OCI-LY7 (cell line): Measurements from ENCODE around the gene SEMA3F. TPM values are rescaled to one million over a fixed set of nuclear protein-coding genes. Genes with fewer than 3 reads are reported as not detected.

Source experiments
- BruUV-seq: library from RNA; stranded (reverse); fragments of 400-500 nt; replicated peaks from 2 replicates; lab custom pipeline; 2021; lab: Mats Ljungman, UMichigan
- CTCF ChIA-PET: fragments of 300-600 bp; sonication (Branson Sonifier 250); formaldehyde crosslinking; loops from one replicate; lab custom pipeline; 2022; ENCODE audit warnings: antibody characterized with exemption; ENCODE audit not compliant: unreplicated experiment; lab: Charles Lee
- POLR2A ChIA-PET: fragments of 300-600 bp; sonication (Branson Sonifier 250); formaldehyde crosslinking; loops from one replicate; lab custom pipeline; 2022; ENCODE audit warnings: antibody characterized with exemption; lab: Charles Lee
- DNase-seq: peaks from one replicate; pipeline ENCODE4 v3.0.0-alpha.2; 2015; ENCODE audit warnings: low spot score
- H2AFZ ChIP-seq: fragments of 200-600 bp; sonication (generic), shearing (Covaris generic); 2 replicates; pipeline ENCODE4 v1.6.1; 2014; ENCODE audit warnings: mild to moderate bottlenecking, antibody characterized with exemption, low read length, moderate library complexity
- H3K27ac ChIP-seq: fragments of 200-600 bp; sonication (generic); 2 replicates; pipeline ENCODE4 v1.5.1; 2014; ENCODE audit warnings: mixed run types, low read depth, mild to moderate bottlenecking, moderate library complexity, low read length, inconsistent platforms; ENCODE audit not compliant: poor library complexity, severe bottlenecking
- H3K36me3 ChIP-seq: fragments of 200-600 bp; sonication (generic); 2 replicates; pipeline ENCODE4 v1.6.1; 2014; ENCODE audit warnings: mild to moderate bottlenecking, antibody characterized with exemption, low read length, moderate library complexity, mixed read lengths; ENCODE audit not compliant: insufficient read depth
- H3K4me1 ChIP-seq: fragments of 200-600 bp; sonication (generic); 2 replicates; pipeline ENCODE4 v1.5.1; 2014; ENCODE audit warnings: mild to moderate bottlenecking, low read length; ENCODE audit not compliant: insufficient read depth, poor library complexity, severe bottlenecking
- H3K4me2 ChIP-seq: fragments of 200-600 bp; sonication (generic); 2 replicates; pipeline ENCODE4 v1.6.1; 2014; ENCODE audit warnings: mild to moderate bottlenecking, low read length
- H3K4me3 ChIP-seq: fragments of 200-600 bp; sonication (generic); 2 replicates; pipeline ENCODE4 v1.5.1; 2014; ENCODE audit warnings: mild to moderate bottlenecking, low read depth, low read length; ENCODE audit not compliant: poor library complexity, severe bottlenecking
- H3K79me2 ChIP-seq: fragments of 200-600 bp; sonication (generic); 2 replicates; pipeline ENCODE4 v1.6.1; 2016; ENCODE audit warnings: low read depth, mild to moderate bottlenecking, low read length, moderate library complexity, mixed read lengths; ENCODE audit not compliant: insufficient read depth
- H3K9me2 ChIP-seq: fragments of 200-600 bp; sonication (generic); 2 replicates; pipeline ENCODE4 v1.6.1; 2016; ENCODE audit warnings: mild to moderate bottlenecking, low read length, mixed read lengths; ENCODE audit not compliant: insufficient read depth
- H3K9me3 ChIP-seq: fragments of 200-600 bp; sonication (generic); 2 replicates; pipeline ENCODE4 v1.6.1; 2014; ENCODE audit warnings: mild to moderate bottlenecking, mixed run types, low read length, mixed read lengths
- H4K20me1 ChIP-seq: fragments of 200-600 bp; sonication (generic); 2 replicates; pipeline ENCODE4 v1.6.1; 2014; ENCODE audit warnings: mild to moderate bottlenecking, antibody characterized with exemption, low read length, moderate library complexity, mixed read lengths; ENCODE audit not compliant: insufficient read depth
- CTCF ChIP-seq: fragments of 200-600 bp; sonication (generic); conservative IDR thresholded peaks from 2 replicates; pipeline ENCODE4 v1.5.1; 2014; ENCODE audit warnings: mild to moderate bottlenecking, antibody characterized with exemption, low read length, moderate library complexity, mixed read lengths
- EZH2phosphoT487 ChIP-seq: fragments of 200-600 bp; sonication (generic); IDR thresholded peaks from 2 replicates; pipeline ENCODE4 v1.6.1; 2018; ENCODE audit warnings: low read depth, borderline replicate concordance, mild to moderate bottlenecking, mixed run types, antibody characterized with exemption, low read length, moderate library complexity, mixed read lengths
- intact Hi-C: fragments of 100-400 bp; cut with micrococcal nuclease; formaldehyde crosslinking; loops from one replicate; pipeline ENCODE4 v1.10.0; 2022; ENCODE audit not compliant: unreplicated experiment
- total RNA-seq, 2 experiments: library from RNA; depleted of rRNA in 1 of 2; stranded (reverse); fragments of >200 nt in 1 of 2; shearing (Covaris generic) in 1 of 2; gene quantifications; 2 replicates each; pipeline ENCODE4 v1.2.3, GENCODE V29; 2014 to 2022

Gene SEMA3F
- total RNA-seq, 2 experiments from 2014 or later: 0.84 TPM; not detected in 1

GRCh38 chr3:50187750-50188149 lies 32.6 kb downstream of the SEMA3F start:
- H3K79me2 ChIP-seq: no peaks in the 10 kb centered on the region
- H3K4me3 ChIP-seq: no peak overlapping the region
- no peaks in the 10 kb centered on the region for H3K9me3 ChIP-seq
- no peaks in the 10 kb centered on the region for H4K20me1 ChIP-seq
- peaks cover 12% of the 10 kb centered on the region for H3K4me1 ChIP-seq
- H2AFZ ChIP-seq: no peak overlapping the region
- no peaks in the 10 kb centered on the region for H3K36me3 ChIP-seq
- no peak overlapping the region for H3K4me2 ChIP-seq
- intact Hi-C loops: loop anchor here (5.0 kb wide), 1 partner anchor 50 kb away; no protein-coding TSS in a partner anchor
- H3K27ac ChIP-seq: no peak overlapping the region
- POLR2A ChIA-PET: interaction anchor here (0.6 to 1.1 kb wide), 2 partner anchors 20 to 95 kb away, joined by 3 to 5 read pairs; no protein-coding TSS in a partner anchor
- CTCF ChIA-PET: interaction anchor here (0.6 kb wide), 1 partner anchor 19 kb away, joined by 3 read pairs; no protein-coding TSS in a partner anchor
- TF ChIP-seq EZH2phosphoT487: no peak
- TF ChIP-seq CTCF: no peak
- H3K9me2 ChIP-seq: no peaks in the 10 kb centered on the region
- no TSS peak for BruUV-seq
- DNase-seq: no peak

- H3K9me2 ChIP-seq: no peaks in the 10 kb centered on the region
- no peaks in the 10 kb centered on the region for H3K36me3 ChIP-seq
- H3K79me2 ChIP-seq: no peaks in the 10 kb centered on the region
- no peaks in the 10 kb centered on the region for H3K9me3 ChIP-seq
- TF ChIP-seq EZH2phosphoT487: no peak
- peak; percentile 86 for TF ChIP-seq CTCF
- H2AFZ ChIP-seq: no peak overlapping the region
- CTCF ChIA-PET: no interaction called here
- intact Hi-C loops: loop anchor here (1.0 to 5.0 kb wide), 2 partner anchors 52 to 68 kb away; no protein-coding TSS in a partner anchor
- peak; percentile 71 for DNase-seq
- no TSS peak for BruUV-seq
- H4K20me1 ChIP-seq: no peaks in the 10 kb centered on the region
- peaks cover 12% of the 10 kb centered on the region for H3K4me1 ChIP-seq
- no peak overlapping the region for H3K4me2 ChIP-seq
- no peak overlapping the region for H3K4me3 ChIP-seq
- H3K27ac ChIP-seq: no peak overlapping the region
- POLR2A ChIA-PET: no interaction called here
Measured at GRCh38 chr3:50189274-50189673, 34.1 kb downstream of the SEMA3F start.

GRCh38 chr3:50189989-50190388 lies 34.9 kb downstream of the SEMA3F start:
- ChIA-PET POLR2A (interaction anchor here (0.7 to 0.9 kb wide), 2 partner anchors 73 to 83 kb away, joined by 3 to 4 read pairs; no protein-coding TSS in a partner anchor), CTCF (interaction anchor here (1.1 kb wide), 1 partner anchor 37 kb away, joined by 3 read pairs; no protein-coding TSS in a partner anchor)
- Histone ChIP-seq H3K4me2 (no peak overlapping the region), H3K4me3 (no peak overlapping the region), H4K20me1 (no peaks in the 10 kb centered on the region), H3K9me2 (no peaks in the 10 kb centered on the region), H3K79me2 (no peaks in the 10 kb centered on the region), H3K9me3 (no peaks in the 10 kb centered on the region), H3K27ac (no peak overlapping the region), H3K4me1 (peaks cover 17% of the 10 kb centered on the region), H3K36me3 (no peaks in the 10 kb centered on the region), H2AFZ (no peak overlapping the region)
- no TSS peak for BruUV-seq
- no peak for TF ChIP-seq CTCF
- TF ChIP-seq EZH2phosphoT487: no peak
- intact Hi-C loops: loop anchor here (1.0 to 5.0 kb wide), 2 partner anchors 53 to 69 kb away; no protein-coding TSS in a partner anchor
- DNase-seq: no peak
